PC-3 (cell line): Measurements from ENCODE around the gene BLNK. TPM values are rescaled to one million over a fixed set of nuclear protein-coding genes. Genes with fewer than 3 reads are reported as not detected.

ENCODE experiments used
- ATAC-seq: fragments of 200-7000 bp; cut with Tn5 transposase; 2 replicates; pipeline ENCODE4 v1.9.1; 2020; ENCODE audit warnings: mild to moderate bottlenecking, moderate library complexity
- BruUV-seq: library from RNA; stranded (reverse); fragments of 400-500 nt; replicated peaks from 2 replicates; lab custom pipeline; 2021; lab: Mats Ljungman, UMichigan
- CTCF ChIA-PET: fragments of 300-600 bp; sonication (Branson Sonifier 250); formaldehyde crosslinking; loops from one replicate; lab custom pipeline; 2022; ENCODE audit warnings: antibody characterized with exemption; lab: Charles Lee
- POLR2A ChIA-PET: fragments of 300-600 bp; sonication (Branson Sonifier 250); formaldehyde crosslinking; loops from one replicate; lab custom pipeline; 2022; ENCODE audit warnings: antibody characterized with exemption; ENCODE audit not compliant: unreplicated experiment; lab: Charles Lee
- DNase-seq: peaks from one replicate; pipeline ENCODE4 v3.0.0-alpha.2; 2015
- H2AFZ ChIP-seq: fragments of 300-600 bp; sonication (generic); 2 replicates; pipeline ENCODE4 v1.6.0; 2016; ENCODE audit warnings: antibody characterized with exemption, low read length
- H3F3A ChIP-seq: fragments of 300-600 bp; sonication (generic); one replicate; pipeline ENCODE4 v1.6.0; 2017; ENCODE audit warnings: antibody characterized with exemption, low read length, control low read depth, mild to moderate bottlenecking; ENCODE audit not compliant: unreplicated experiment
- H3K27ac ChIP-seq: fragments of 300-600 bp; sonication (generic); 2 replicates; pipeline ENCODE4 v1.5.1; 2016; ENCODE audit warnings: mild to moderate bottlenecking, low read length
- H3K27me3 ChIP-seq: fragments of 300-600 bp; sonication (generic); 2 replicates; pipeline ENCODE4 v1.6.1; 2016; ENCODE audit warnings: low read length, mixed read lengths
- H3K36me3 ChIP-seq: fragments of 300-600 bp; sonication (generic); 2 replicates; pipeline ENCODE4 v1.6.1; 2016; ENCODE audit warnings: low read depth, mixed run types, low read length, mixed read lengths
- H3K4me1 ChIP-seq: fragments of 300-600 bp; sonication (generic); 2 replicates; pipeline ENCODE4 v1.5.1; 2016; ENCODE audit warnings: low read length; ENCODE audit not compliant: insufficient read depth
- H3K4me2 ChIP-seq: fragments of 300-600 bp; sonication (generic); 2 replicates; pipeline ENCODE4 v1.6.0; 2016; ENCODE audit warnings: low read length
- H3K4me3 ChIP-seq: fragments of 300-600 bp; sonication (generic); 2 replicates; pipeline ENCODE4 v1.5.1; 2016; ENCODE audit warnings: mild to moderate bottlenecking, low read length, mixed read lengths
- H3K79me2 ChIP-seq: fragments of 300-600 bp; sonication (generic); 2 replicates; pipeline ENCODE4 v1.6.1; 2017; ENCODE audit warnings: low read length, mixed read lengths
- H3K9ac ChIP-seq: fragments of 300-600 bp; sonication (generic); 2 replicates; pipeline ENCODE4 v1.6.0; 2016; ENCODE audit warnings: mild to moderate bottlenecking, low read length
- H3K9me2 ChIP-seq: fragments of 300-600 bp; sonication (generic); replicated peaks from 2 replicates; pipeline ENCODE4 v1.6.1; 2016; ENCODE audit warnings: mixed run types, low read length, mixed read lengths
- H3K9me3 ChIP-seq: fragments of 300-600 bp; sonication (generic); 2 replicates; pipeline ENCODE4 v1.6.1; 2016; ENCODE audit warnings: low read length, mixed read lengths
- H4K20me1 ChIP-seq: fragments of 300-600 bp; sonication (generic); 2 replicates; pipeline ENCODE4 v1.6.1; 2016; ENCODE audit warnings: low read length, mixed read lengths
- EZH2 ChIP-seq: fragments of 300-600 bp; sonication (generic); IDR thresholded peaks from one replicate; pipeline ENCODE4 v1.6.1; 2017; ENCODE audit warnings: antibody characterized with exemption, mild to moderate bottlenecking, low read length; ENCODE audit not compliant: unreplicated experiment
- EZH2phosphoT487 ChIP-seq: fragments of 300-600 bp; sonication (generic); IDR thresholded peaks from 2 replicates; pipeline ENCODE4 v1.6.1; 2018; ENCODE audit warnings: mild to moderate bottlenecking, antibody characterized with exemption, low read length, borderline replicate concordance
- intact Hi-C: fragments of 100-400 bp; cut with micrococcal nuclease; formaldehyde crosslinking; loops from 2 replicates; pipeline ENCODE4 v1.9.0; 2023
- total RNA-seq: library from RNA; depleted of rRNA; stranded (reverse); fragments of >200 nt; gene quantifications from 2 replicates; pipeline ENCODE4 v1.2.3, GENCODE V29; 2014
- TF ChIP-seq, protein P1 (sequence below): fragments of 300-600 bp; sonication (generic); conservative IDR thresholded peaks from 2 replicates; pipeline ENCODE4 v1.5.1; 2017; ENCODE audit warnings: antibody characterized with exemption, low read depth, mild to moderate bottlenecking, low read length

BLNK gene
- total RNA-seq, 1 experiment from 2014 or later, result not detected

GRCh38 chr10:96236876-96237275 lies 34.5 kb downstream of the BLNK start:
- Histone ChIP-seq H3K36me3 (no peaks in the 10 kb centered on the region), H3K4me3 (no peak overlapping the region), H3K9me3 (no peaks in the 10 kb centered on the region), H3K27ac (no peak overlapping the region), H3K4me2 (no peak overlapping the region), H2AFZ (no peak overlapping the region), H3K27me3 (peaks cover 16% of the 10 kb centered on the region; the same call in 1 of the 2 replicates), H3F3A (no peaks in the 10 kb centered on the region), H3K9ac (no peak overlapping the region), H4K20me1 (no peaks in the 10 kb centered on the region), H3K9me2 (no peaks in the 10 kb centered on the region), H3K4me1 (no peaks in the 10 kb centered on the region), H3K79me2 (no peaks in the 10 kb centered on the region)
- no TSS peak for BruUV-seq
- TF ChIP-seq EZH2, result no peak
- TF ChIP-seq, protein P1, sequence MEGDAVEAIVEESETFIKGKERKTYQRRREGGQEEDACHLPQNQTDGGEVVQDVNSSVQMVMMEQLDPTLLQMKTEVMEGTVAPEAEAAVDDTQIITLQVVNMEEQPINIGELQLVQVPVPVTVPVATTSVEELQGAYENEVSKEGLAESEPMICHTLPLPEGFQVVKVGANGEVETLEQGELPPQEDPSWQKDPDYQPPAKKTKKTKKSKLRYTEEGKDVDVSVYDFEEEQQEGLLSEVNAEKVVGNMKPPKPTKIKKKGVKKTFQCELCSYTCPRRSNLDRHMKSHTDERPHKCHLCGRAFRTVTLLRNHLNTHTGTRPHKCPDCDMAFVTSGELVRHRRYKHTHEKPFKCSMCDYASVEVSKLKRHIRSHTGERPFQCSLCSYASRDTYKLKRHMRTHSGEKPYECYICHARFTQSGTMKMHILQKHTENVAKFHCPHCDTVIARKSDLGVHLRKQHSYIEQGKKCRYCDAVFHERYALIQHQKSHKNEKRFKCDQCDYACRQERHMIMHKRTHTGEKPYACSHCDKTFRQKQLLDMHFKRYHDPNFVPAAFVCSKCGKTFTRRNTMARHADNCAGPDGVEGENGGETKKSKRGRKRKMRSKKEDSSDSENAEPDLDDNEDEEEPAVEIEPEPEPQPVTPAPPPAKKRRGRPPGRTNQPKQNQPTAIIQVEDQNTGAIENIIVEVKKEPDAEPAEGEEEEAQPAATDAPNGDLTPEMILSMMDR, result no peak
- no peak for TF ChIP-seq EZH2phosphoT487
- no peak for ATAC-seq
- POLR2A ChIA-PET, result no interaction called here
- CTCF ChIA-PET, result no interaction called here
- intact Hi-C loops, result no loop called here
- no peak for DNase-seq

DNA sequence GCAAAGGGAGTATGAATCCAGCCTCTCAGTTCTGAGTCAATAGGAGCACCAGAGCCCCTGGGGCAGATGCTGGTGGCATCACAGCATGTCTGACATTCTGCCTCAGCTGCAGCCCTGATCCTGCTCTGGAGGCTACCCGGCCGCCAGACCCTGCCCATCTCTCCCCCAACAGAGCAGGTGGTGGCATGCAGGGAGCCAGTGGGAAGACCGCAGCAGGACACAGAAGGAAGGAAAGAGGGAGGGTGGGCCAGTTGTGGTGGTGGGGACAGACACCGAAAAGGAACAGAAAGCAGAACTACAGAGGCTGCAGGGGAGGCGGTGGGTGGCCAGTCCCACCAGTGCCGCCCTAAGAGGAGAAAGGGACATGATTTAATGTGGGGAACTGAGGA lies 35.3 kb downstream of the BLNK start:
- Histone ChIP-seq H3K79me2 (no peaks in the 10 kb centered on the region), H3K27me3 (peaks cover 16% of the 10 kb centered on the region; the same call in 1 of the 2 replicates), H3K4me1 (no peaks in the 10 kb centered on the region), H3K36me3 (no peaks in the 10 kb centered on the region), H3K4me3 (no peak overlapping the region), H4K20me1 (no peaks in the 10 kb centered on the region), H3K27ac (no peak overlapping the region), H2AFZ (no peak overlapping the region), H3K9me3 (no peaks in the 10 kb centered on the region), H3F3A (no peaks in the 10 kb centered on the region), H3K9ac (no peak overlapping the region), H3K4me2 (no peak overlapping the region), H3K9me2 (no peaks in the 10 kb centered on the region)
- DNase-seq (no peak), ATAC-seq (no peak)
- ChIA-PET CTCF (no interaction called here), POLR2A (no interaction called here)
- intact Hi-C loops, result no loop called here
- TF ChIP-seq, protein P1, result no peak
- no peak for TF ChIP-seq EZH2phosphoT487
- TF ChIP-seq EZH2, result no peak
- BruUV-seq, result no TSS peak

- Histone ChIP-seq H3K4me3 (no peak overlapping the region), H4K20me1 (no peaks in the 10 kb centered on the region), H3K9ac (no peak overlapping the region), H3F3A (no peaks in the 10 kb centered on the region), H3K4me1 (no peaks in the 10 kb centered on the region), H3K36me3 (no peaks in the 10 kb centered on the region), H3K4me2 (no peak overlapping the region), H3K9me2 (no peaks in the 10 kb centered on the region), H3K27me3 (peaks cover 16% of the 10 kb centered on the region; the same call in 1 of the 2 replicates), H3K9me3 (no peaks in the 10 kb centered on the region), H2AFZ (no peak overlapping the region), H3K27ac (no peak overlapping the region), H3K79me2 (no peaks in the 10 kb centered on the region)
- ChIA-PET POLR2A (interaction anchor here (0.5 kb wide), 1 partner anchor 21 kb away, joined by 13 read pairs; no protein-coding TSS in a partner anchor), CTCF (no interaction called here)
- DNase-seq (no peak), ATAC-seq (no peak)
- no peak for TF ChIP-seq EZH2
- no TSS peak for BruUV-seq
- intact Hi-C loops, result no loop called here
Observed at GRCh38 chr10:96235326-96236089, 35.9 kb downstream of the BLNK start.
